Activated CD4-positive, alpha-beta memory T cell treated with anti-CD3 and anti-CD28 coated beads for 36 hours (primary cell): ENCODE measurements around the gene FOXN3. TPM values are rescaled to one million over a fixed set of nuclear protein-coding genes. Genes with fewer than 3 reads are reported as not detected.

ENCODE experiments used
- CTCF ChIA-PET: fragments of 350-600 bp; sonication (Branson Sonifier 250); formaldehyde crosslinking; loops from one replicate; lab custom pipeline; 2021; ENCODE audit warnings: antibody characterized with exemption, inconsistent platforms; lab: Charles Lee
- POLR2A ChIA-PET: fragments of 350-600 bp; sonication (Branson Sonifier 250); formaldehyde crosslinking; loops from one replicate; lab custom pipeline; 2021; ENCODE audit warnings: antibody characterized with exemption; lab: Charles Lee
- DNase-seq: peaks from one replicate; pipeline ENCODE4 v3.0.0-alpha.2; 2020
- H3K27ac Mint-ChIP-seq: one replicate; pipeline ENCODE4 v1.8.0; 2021; ENCODE audit warnings: mixed read lengths
- H3K27me3 Mint-ChIP-seq: one replicate; pipeline ENCODE4 v1.8.0; 2021; ENCODE audit warnings: mixed read lengths
- H3K36me3 Mint-ChIP-seq: one replicate; pipeline ENCODE4 v1.8.0; 2021; ENCODE audit warnings: mixed read lengths
- H3K4me1 Mint-ChIP-seq: one replicate; pipeline ENCODE4 v1.8.0; 2021; ENCODE audit warnings: low read depth, mixed read lengths
- H3K4me3 Mint-ChIP-seq: one replicate; pipeline ENCODE4 v1.8.0; 2021; ENCODE audit warnings: mild to moderate bottlenecking, mixed read lengths
- H3K9me3 Mint-ChIP-seq: one replicate; pipeline ENCODE4 v1.8.0; 2021; ENCODE audit warnings: mixed read lengths
- intact Hi-C: fragments of 100-400 bp; cut with micrococcal nuclease; formaldehyde crosslinking; loops from one replicate; pipeline ENCODE4 v1.15.1; 2023
- total RNA-seq, 2 experiments: library from RNA; stranded (reverse); gene quantifications; one replicate each; pipeline ENCODE4 v1.2.3, GENCODE V29; 2021

FOXN3 gene
- total RNA-seq, 2 experiments from 2014 or later, result 59.1 to 63.5 TPM

GRCh38 chr14:89365061-89365801 is 51.8 kb downstream of the FOXN3 start:
- Mint-ChIP-seq H3K27me3 (no peaks in the 10 kb centered on the region), H3K27ac (peak overlapping the region; percentile 93), H3K4me1 (peaks cover 53% of the 10 kb centered on the region), H3K4me3 (peak overlapping the region; percentile 73), H3K9me3 (peaks cover 11% of the 10 kb centered on the region), H3K36me3 (peaks cover 12% of the 10 kb centered on the region)
- intact Hi-C loops, result loop anchor here (1.0 to 10.0 kb wide), 6 partner anchors 23 to 591 kb away; no protein-coding TSS in a partner anchor
- ChIA-PET POLR2A (interaction anchor here (0.5 to 0.7 kb wide), 2 partner anchors 70 to 88 kb away, joined by 3 read pairs; no protein-coding TSS in a partner anchor), CTCF (interaction anchor here (0.5 to 1.7 kb wide), 3 partner anchors 21 to 43 kb away, joined by 3 to 4 read pairs (median 4); no protein-coding TSS in a partner anchor)
- peak; percentile 73 for DNase-seq

GRCh38 chr14:89364316-89364715 is 52.7 kb downstream of the FOXN3 start:
- intact Hi-C loops, result loop anchor here (10.0 kb wide), 1 partner anchor 90 kb away; no protein-coding TSS in a partner anchor
- ChIA-PET POLR2A (interaction anchor here (0.7 kb wide), 1 partner anchor 87 kb away, joined by 3 read pairs; no protein-coding TSS in a partner anchor), CTCF (interaction anchor here (0.5 kb wide), 1 partner anchor 20 kb away, joined by 3 read pairs; no protein-coding TSS in a partner anchor)
- Mint-ChIP-seq H3K27me3 (no peaks in the 10 kb centered on the region), H3K36me3 (peaks cover 10% of the 10 kb centered on the region), H3K4me1 (peaks cover 46% of the 10 kb centered on the region), H3K4me3 (peak overlapping the region; percentile 73), H3K27ac (peak overlapping the region; percentile 93), H3K9me3 (peaks cover 5% of the 10 kb centered on the region)
- no peak for DNase-seq

GRCh38 chr14:89360277-89360676 is 56.8 kb downstream of the FOXN3 start:
- CTCF ChIA-PET, result no interaction called here
- intact Hi-C loops, result loop anchor here (10.0 kb wide), 1 partner anchor 85 kb away; no protein-coding TSS in a partner anchor
- no peaks in the 10 kb centered on the region for H3K27me3 Mint-ChIP-seq
- H3K27ac Mint-ChIP-seq, result peak overlapping the region; percentile 58
- H3K9me3 Mint-ChIP-seq, result no peaks in the 10 kb centered on the region
- POLR2A ChIA-PET, result no interaction called here
- H3K36me3 Mint-ChIP-seq, result peaks cover 6% of the 10 kb centered on the region
- peaks cover 27% of the 10 kb centered on the region for H3K4me1 Mint-ChIP-seq
- DNase-seq, result no peak
- peak overlapping the region; percentile 35 for H3K4me3 Mint-ChIP-seq

DNA sequence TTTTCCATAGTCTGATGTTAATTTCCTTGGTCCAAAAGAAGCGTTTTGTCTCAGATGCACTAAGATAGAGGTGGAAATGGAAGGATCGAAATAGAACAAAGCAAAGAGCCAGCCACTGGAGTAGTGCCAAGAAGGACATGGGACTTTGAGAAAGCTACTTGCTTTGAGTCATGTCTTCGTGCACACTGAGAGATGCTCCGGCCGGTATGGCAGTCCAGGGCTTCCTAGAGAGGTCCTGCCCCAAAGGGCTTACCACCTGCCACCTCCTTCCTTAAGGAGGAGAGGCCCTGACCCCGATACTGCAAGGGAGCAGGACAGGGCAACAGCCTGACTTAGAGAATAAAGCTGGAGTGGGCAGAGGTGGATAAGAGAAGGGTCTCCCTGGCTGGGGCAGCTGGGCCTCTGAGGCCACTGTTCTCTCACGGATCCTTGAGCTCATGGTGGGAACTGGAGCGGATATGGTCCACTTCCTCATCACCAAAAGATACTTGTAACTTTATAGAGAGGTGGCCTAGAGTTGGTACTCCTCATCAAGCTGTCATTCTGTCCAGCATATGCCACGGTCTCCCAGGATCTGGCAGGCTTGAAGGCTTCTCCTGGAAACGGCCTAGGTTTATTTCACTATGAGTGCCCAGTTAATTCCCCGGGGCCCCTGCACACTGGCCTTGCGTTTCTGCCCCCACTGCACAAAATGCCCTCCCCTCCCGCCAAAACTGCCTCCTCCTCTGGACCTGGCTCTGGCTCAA is 57.4 kb downstream of the FOXN3 start:
- CTCF ChIA-PET, result no interaction called here
- no peaks in the 10 kb centered on the region for H3K27me3 Mint-ChIP-seq
- intact Hi-C loops, result loop anchor here (10.0 kb wide), 1 partner anchor 85 kb away; no protein-coding TSS in a partner anchor
- DNase-seq, result no peak
- no peaks in the 10 kb centered on the region for H3K9me3 Mint-ChIP-seq
- peak overlapping the region; percentile 58 for H3K27ac Mint-ChIP-seq
- peaks cover 21% of the 10 kb centered on the region for H3K4me1 Mint-ChIP-seq
- H3K36me3 Mint-ChIP-seq, result peaks cover 6% of the 10 kb centered on the region
- H3K4me3 Mint-ChIP-seq, result no peak overlapping the region
- POLR2A ChIA-PET, result interaction anchor here (0.7 kb wide), 1 partner anchor 19 kb away, joined by 4 read pairs; no protein-coding TSS in a partner anchor

- H3K9me3 Mint-ChIP-seq, result no peaks in the 10 kb centered on the region
- H3K27ac Mint-ChIP-seq, result no peak overlapping the region
- peaks cover 19% of the 10 kb centered on the region for H3K4me1 Mint-ChIP-seq
- H3K4me3 Mint-ChIP-seq, result no peak overlapping the region
- H3K36me3 Mint-ChIP-seq, result peaks cover 3% of the 10 kb centered on the region
- DNase-seq, result no peak
- ChIA-PET CTCF (no interaction called here), POLR2A (no interaction called here)
- intact Hi-C loops, result no loop called here
- H3K27me3 Mint-ChIP-seq, result no peaks in the 10 kb centered on the region
Measured at GRCh38 chr14:89357655-89358297, 59.3 kb downstream of the FOXN3 start.

DNA sequence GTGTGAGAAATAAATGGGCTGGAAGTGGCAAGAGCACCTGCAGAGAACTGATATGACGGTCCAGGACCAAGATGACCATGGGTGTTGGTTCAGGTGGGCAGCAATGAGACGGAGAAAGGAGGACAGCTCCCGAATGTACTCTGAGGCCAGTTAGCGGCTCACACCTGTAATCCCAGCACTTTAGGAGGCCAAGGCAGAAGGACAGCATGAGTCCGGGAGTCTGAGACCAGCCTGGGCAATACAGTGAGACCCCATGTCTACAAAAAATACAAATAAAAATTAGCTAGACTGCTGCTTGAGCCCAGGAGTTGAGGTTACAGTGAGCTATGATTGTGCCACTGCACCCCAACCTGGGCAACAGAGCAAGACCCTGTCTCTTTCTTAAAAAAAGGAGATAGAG is 60.1 kb downstream of the FOXN3 start:
- intact Hi-C loops, result no loop called here
- peaks cover 26% of the 10 kb centered on the region for H3K4me1 Mint-ChIP-seq
- no peaks in the 10 kb centered on the region for H3K27me3 Mint-ChIP-seq
- peak overlapping the region; percentile 28 for H3K27ac Mint-ChIP-seq
- CTCF ChIA-PET, result no interaction called here
- no peak for DNase-seq
- H3K9me3 Mint-ChIP-seq, result no peaks in the 10 kb centered on the region
- POLR2A ChIA-PET, result no interaction called here
- H3K4me3 Mint-ChIP-seq, result no peak overlapping the region
- H3K36me3 Mint-ChIP-seq, result peaks cover 3% of the 10 kb centered on the region

GRCh38 chr14:89356496-89356895 is 60.5 kb downstream of the FOXN3 start:
- DNase-seq, result no peak
- H3K27me3 Mint-ChIP-seq, result no peaks in the 10 kb centered on the region
- ChIA-PET CTCF (no interaction called here), POLR2A (no interaction called here)
- H3K27ac Mint-ChIP-seq, result peak overlapping the region; percentile 28
- H3K9me3 Mint-ChIP-seq, result no peaks in the 10 kb centered on the region
- H3K4me1 Mint-ChIP-seq, result peaks cover 30% of the 10 kb centered on the region
- H3K36me3 Mint-ChIP-seq, result peaks cover 3% of the 10 kb centered on the region
- H3K4me3 Mint-ChIP-seq, result no peak overlapping the region
- intact Hi-C loops, result no loop called here

DNA sequence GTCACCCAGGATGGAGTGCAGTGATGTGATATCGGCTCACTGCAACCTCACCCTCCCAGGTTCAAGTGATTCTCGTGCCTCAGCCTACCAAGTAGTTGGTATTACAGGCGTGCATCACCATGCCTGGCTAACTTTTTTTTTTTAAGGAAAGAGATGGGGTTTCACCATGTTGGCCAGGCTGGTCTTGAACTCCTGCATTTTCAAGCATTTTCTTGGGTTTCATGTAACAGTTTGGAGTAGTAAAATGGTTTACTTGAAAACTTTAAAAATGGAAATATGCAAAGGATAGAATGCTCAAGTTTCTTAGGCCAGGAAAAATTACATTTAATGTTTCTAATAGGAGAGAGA is 63.3 kb downstream of the FOXN3 start:
- Mint-ChIP-seq H3K9me3 (no peaks in the 10 kb centered on the region), H3K4me1 (peaks cover 46% of the 10 kb centered on the region), H3K36me3 (peaks cover 18% of the 10 kb centered on the region), H3K27ac (peak overlapping the region; percentile 64), H3K4me3 (no peak overlapping the region), H3K27me3 (no peaks in the 10 kb centered on the region)
- CTCF ChIA-PET, result no interaction called here
- POLR2A ChIA-PET, result no interaction called here
- no peak for DNase-seq
- intact Hi-C loops, result no loop called here

DNA sequence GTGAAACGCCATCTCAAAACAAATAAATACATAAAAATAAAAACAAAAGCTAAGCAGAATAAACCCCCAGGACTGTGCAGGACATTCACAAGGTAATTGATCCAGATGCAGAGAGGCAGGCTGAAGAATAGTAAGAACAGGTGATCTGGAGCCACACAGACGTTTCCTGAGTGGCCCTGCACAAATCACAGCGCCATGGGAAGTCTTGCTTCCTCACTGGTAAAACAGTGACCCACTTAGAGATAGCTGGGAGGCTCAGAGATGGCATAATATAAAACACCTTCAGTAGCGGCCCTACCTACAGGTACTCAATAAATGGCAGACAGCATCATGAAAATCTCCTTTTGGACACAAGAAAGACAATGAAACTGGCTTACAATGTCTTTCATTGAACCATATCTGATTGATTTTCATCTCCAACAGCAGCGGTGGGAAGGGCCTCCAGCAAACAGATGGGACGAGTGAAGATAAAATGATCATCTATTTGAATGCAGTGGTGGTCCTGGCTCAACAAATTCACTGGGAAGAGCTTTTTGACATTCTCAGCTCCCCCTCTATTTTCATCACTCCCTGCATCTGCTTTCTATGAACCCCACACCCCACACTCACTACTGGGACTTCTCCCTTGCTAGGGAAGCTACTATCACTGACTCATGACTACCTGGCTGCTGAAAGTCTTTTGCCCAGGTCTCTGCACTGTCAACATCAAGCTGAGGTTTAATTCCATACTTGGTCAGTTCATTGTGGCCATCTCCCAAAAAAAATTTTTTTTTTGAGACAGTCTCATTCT is 63.9 kb downstream of the FOXN3 start:
- Mint-ChIP-seq H3K27me3 (no peaks in the 10 kb centered on the region), H3K4me3 (no peak overlapping the region), H3K9me3 (no peaks in the 10 kb centered on the region), H3K36me3 (peaks cover 19% of the 10 kb centered on the region), H3K27ac (peak overlapping the region; percentile 64), H3K4me1 (peaks cover 46% of the 10 kb centered on the region)
- no peak for DNase-seq
- ChIA-PET CTCF (no interaction called here), POLR2A (interaction anchor here (1.1 kb wide), 1 partner anchor 10 kb away, joined by 3 read pairs; no protein-coding TSS in a partner anchor)
- intact Hi-C loops, result no loop called here

- DNase-seq, result peak; percentile 37
- H3K4me1 Mint-ChIP-seq, result peaks cover 45% of the 10 kb centered on the region
Measured at GRCh38 chr14:89351516-89352404, 65.3 kb downstream of the FOXN3 start.

More at GRCh38 chr14:89351516-89352404, 65.3 kb downstream of the FOXN3 start:
- H3K4me3 Mint-ChIP-seq, result peak overlapping the region; percentile 50
- ChIA-PET POLR2A (no interaction called here), CTCF (interaction anchor here (0.6 kb wide), 1 partner anchor 324 kb away, joined by 3 read pairs; no protein-coding TSS in a partner anchor)
- no peaks in the 10 kb centered on the region for H3K27me3 Mint-ChIP-seq
- H3K36me3 Mint-ChIP-seq, result peaks cover 30% of the 10 kb centered on the region
- peak overlapping the region; percentile 87 for H3K27ac Mint-ChIP-seq
- H3K9me3 Mint-ChIP-seq, result no peaks in the 10 kb centered on the region
- intact Hi-C loops, result no loop called here
